Activated naive CD8-positive, alpha-beta T cell treated with anti-CD3 and anti-CD28 coated beads, Interleukin-2, amount 10 ng/mL, durations not matched to agents 7 days and 5 days (primary cell): ENCODE measurements around the gene PCNX2. TPM values are rescaled to one million over a fixed set of nuclear protein-coding genes. Genes with fewer than 3 reads are reported as not detected.

Source experiments
- ATAC-seq: fragments of 150-1000 bp; cut with Tn5 transposase; one replicate; pipeline ENCODE4 v1.10.0; 2021; ENCODE audit warnings: low read depth, moderate library complexity
- POLR2A ChIA-PET: fragments of 350-600 bp; sonication (Branson Sonifier 250); formaldehyde crosslinking; loops from one replicate; lab custom pipeline; 2021; ENCODE audit warnings: antibody characterized with exemption; lab: Charles Lee
- DNase-seq: peaks from one replicate; pipeline ENCODE4 v3.0.0; 2021
- H3K27ac Mint-ChIP-seq: one replicate; pipeline ENCODE4 v1.8.0; 2022; ENCODE audit warnings: mild to moderate bottlenecking, mixed read lengths
- H3K27me3 Mint-ChIP-seq: one replicate; pipeline ENCODE4 v1.8.0; 2022; ENCODE audit warnings: mild to moderate bottlenecking, moderate library complexity, mixed read lengths
- H3K36me3 Mint-ChIP-seq: one replicate; pipeline ENCODE4 v1.8.0; 2021; ENCODE audit warnings: mild to moderate bottlenecking, mixed read lengths
- H3K4me1 Mint-ChIP-seq: one replicate; pipeline ENCODE4 v1.8.0; 2021; ENCODE audit warnings: mixed read lengths
- H3K4me3 Mint-ChIP-seq: one replicate; pipeline ENCODE4 v1.8.0; 2022; ENCODE audit warnings: mild to moderate bottlenecking, moderate library complexity, mixed read lengths
- H3K9me3 Mint-ChIP-seq: one replicate; pipeline ENCODE4 v1.8.0; 2021; ENCODE audit warnings: mixed read lengths
- total RNA-seq, 2 experiments: library from RNA; stranded (reverse); gene quantifications; one replicate each; pipeline ENCODE4 v1.2.3, GENCODE V29; 2021

PCNX2 gene
- total RNA-seq, 2 experiments from 2014 or later, result 43.9 to 49.4 TPM

GRCh38 chr1:233299450-233299849 lies 3.9 kb upstream of the PCNX2 start:
- no peak for DNase-seq
- POLR2A ChIA-PET, result no interaction called here
- H3K27me3 Mint-ChIP-seq, result peaks cover 20% of the 10 kb centered on the region
- H3K4me1 Mint-ChIP-seq, result peaks cover 12% of the 10 kb centered on the region
- H3K9me3 Mint-ChIP-seq, result no peaks in the 10 kb centered on the region
- H3K27ac Mint-ChIP-seq, result no peak overlapping the region
- no peak for ATAC-seq
- no peaks in the 10 kb centered on the region for H3K36me3 Mint-ChIP-seq
- H3K4me3 Mint-ChIP-seq, result no peak overlapping the region

- Mint-ChIP-seq H3K36me3 (peaks cover 3% of the 10 kb centered on the region), H3K4me3 (peak overlapping the region; percentile 95), H3K9me3 (no peaks in the 10 kb centered on the region), H3K4me1 (peaks cover 23% of the 10 kb centered on the region), H3K27me3 (no peaks in the 10 kb centered on the region), H3K27ac (peak overlapping the region; percentile 92)
- DNase-seq, result no peak
- POLR2A ChIA-PET, result no interaction called here
- no peak for ATAC-seq
These were observed 424 bp upstream of the PCNX2 start for GRCh38 chr1:233295975-233296322.

GRCh38 chr1:233294913-233295236 lies 650 bp downstream of the PCNX2 start:
- POLR2A ChIA-PET, result no interaction called here
- peaks cover 5% of the 10 kb centered on the region for H3K36me3 Mint-ChIP-seq
- no peaks in the 10 kb centered on the region for H3K9me3 Mint-ChIP-seq
- peak overlapping the region; percentile 92 for H3K27ac Mint-ChIP-seq
- DNase-seq, result no peak
- H3K4me1 Mint-ChIP-seq, result peaks cover 24% of the 10 kb centered on the region
- peak overlapping the region; percentile 95 for H3K4me3 Mint-ChIP-seq
- H3K27me3 Mint-ChIP-seq, result no peaks in the 10 kb centered on the region
- peak; percentile 74 for ATAC-seq

GRCh38 chr1:233293556-233294446 lies 1.7 kb downstream of the PCNX2 start:
- H3K9me3 Mint-ChIP-seq, result no peaks in the 10 kb centered on the region
- peaks cover 24% of the 10 kb centered on the region for H3K4me1 Mint-ChIP-seq
- peaks cover 11% of the 10 kb centered on the region for H3K36me3 Mint-ChIP-seq
- no peak for ATAC-seq
- no peak overlapping the region for H3K27ac Mint-ChIP-seq
- POLR2A ChIA-PET, result no interaction called here
- DNase-seq, result no peak
- H3K4me3 Mint-ChIP-seq, result no peak overlapping the region
- H3K27me3 Mint-ChIP-seq, result no peaks in the 10 kb centered on the region

GRCh38 chr1:233290396-233291034 lies 5.0 kb downstream of the PCNX2 start:
- DNase-seq, result no peak
- H3K4me1 Mint-ChIP-seq, result peaks cover 19% of the 10 kb centered on the region
- POLR2A ChIA-PET, result no interaction called here
- no peaks in the 10 kb centered on the region for H3K9me3 Mint-ChIP-seq
- no peaks in the 10 kb centered on the region for H3K27me3 Mint-ChIP-seq
- H3K4me3 Mint-ChIP-seq, result no peak overlapping the region
- ATAC-seq, result no peak
- H3K36me3 Mint-ChIP-seq, result peaks cover 32% of the 10 kb centered on the region
- H3K27ac Mint-ChIP-seq, result no peak overlapping the region

GRCh38 chr1:233289676-233290075 lies 5.8 kb downstream of the PCNX2 start:
- no peak overlapping the region for H3K27ac Mint-ChIP-seq

GRCh38 chr1:233282582-233282886 lies 13.0 kb downstream of the PCNX2 start:
- Mint-ChIP-seq H3K4me3 (no peak overlapping the region), H3K27ac (no peak overlapping the region), H3K4me1 (peaks cover 19% of the 10 kb centered on the region), H3K27me3 (no peaks in the 10 kb centered on the region), H3K9me3 (no peaks in the 10 kb centered on the region), H3K36me3 (peaks cover 30% of the 10 kb centered on the region)
- POLR2A ChIA-PET, result no interaction called here
- DNase-seq (no peak), ATAC-seq (no peak)

More at GRCh38 chr1:233289676-233290075, 5.8 kb downstream of the PCNX2 start:
- ATAC-seq (no peak), DNase-seq (no peak)
- Mint-ChIP-seq H3K4me1 (peaks cover 14% of the 10 kb centered on the region), H3K36me3 (peaks cover 34% of the 10 kb centered on the region), H3K4me3 (no peak overlapping the region), H3K9me3 (no peaks in the 10 kb centered on the region), H3K27me3 (no peaks in the 10 kb centered on the region)
- POLR2A ChIA-PET, result no interaction called here

GRCh38 chr1:233281711-233282581 lies 13.6 kb downstream of the PCNX2 start:
- Mint-ChIP-seq H3K36me3 (peaks cover 30% of the 10 kb centered on the region), H3K27ac (peak overlapping the region; percentile 27), H3K4me1 (peaks cover 19% of the 10 kb centered on the region), H3K9me3 (peaks cover 3% of the 10 kb centered on the region), H3K4me3 (peak overlapping the region; percentile 47), H3K27me3 (no peaks in the 10 kb centered on the region)
- DNase-seq (no peak), ATAC-seq (peak; percentile 76)
- POLR2A ChIA-PET, result no interaction called here

- H3K4me1 Mint-ChIP-seq, result peaks cover 20% of the 10 kb centered on the region
- POLR2A ChIA-PET, result no interaction called here
These were observed 15.6 kb downstream of the PCNX2 start for GRCh38 chr1:233279971-233280370.

GRCh38 chr1:233278631-233279030 lies 16.9 kb downstream of the PCNX2 start:
- Mint-ChIP-seq H3K4me1 (peaks cover 24% of the 10 kb centered on the region), H3K9me3 (peaks cover 3% of the 10 kb centered on the region), H3K36me3 (peaks cover 23% of the 10 kb centered on the region), H3K27me3 (no peaks in the 10 kb centered on the region), H3K4me3 (no peak overlapping the region), H3K27ac (no peak overlapping the region)
- POLR2A ChIA-PET, result no interaction called here
- no peak for DNase-seq
- no peak for ATAC-seq

More at GRCh38 chr1:233279971-233280370, 15.6 kb downstream of the PCNX2 start:
- DNase-seq (no peak), ATAC-seq (no peak)
- peaks cover 3% of the 10 kb centered on the region for H3K9me3 Mint-ChIP-seq
- no peak overlapping the region for H3K27ac Mint-ChIP-seq
- peaks cover 25% of the 10 kb centered on the region for H3K36me3 Mint-ChIP-seq
- H3K27me3 Mint-ChIP-seq, result no peaks in the 10 kb centered on the region
- H3K4me3 Mint-ChIP-seq, result no peak overlapping the region

GRCh38 chr1:233277637-233278606 lies 17.6 kb downstream of the PCNX2 start:
- peaks cover 3% of the 10 kb centered on the region for H3K9me3 Mint-ChIP-seq
- peaks cover 21% of the 10 kb centered on the region for H3K36me3 Mint-ChIP-seq
- no peak overlapping the region for H3K27ac Mint-ChIP-seq
- H3K4me1 Mint-ChIP-seq, result peaks cover 24% of the 10 kb centered on the region
- no peaks in the 10 kb centered on the region for H3K27me3 Mint-ChIP-seq
- ATAC-seq (no peak), DNase-seq (no peak)
- no peak overlapping the region for H3K4me3 Mint-ChIP-seq
- POLR2A ChIA-PET, result no interaction called here

GRCh38 chr1:233269656-233270055 lies 25.9 kb downstream of the PCNX2 start:
- Mint-ChIP-seq H3K4me3 (no peak overlapping the region), H3K27ac (no peak overlapping the region), H3K9me3 (no peaks in the 10 kb centered on the region), H3K4me1 (peaks cover 11% of the 10 kb centered on the region), H3K27me3 (no peaks in the 10 kb centered on the region), H3K36me3 (peaks cover 19% of the 10 kb centered on the region)
- POLR2A ChIA-PET, result no interaction called here
- ATAC-seq, result no peak
- DNase-seq, result no peak
